ENCODE results near the gene ADO. TPM values are rescaled to one million over a fixed set of nuclear protein-coding genes. Genes with fewer than 3 reads are reported as not detected.

Gene ADO
- total RNA-seq, 4 donors from 2014 or later: 9.6 to 25.4 (median 15.0) TPM

DNA sequence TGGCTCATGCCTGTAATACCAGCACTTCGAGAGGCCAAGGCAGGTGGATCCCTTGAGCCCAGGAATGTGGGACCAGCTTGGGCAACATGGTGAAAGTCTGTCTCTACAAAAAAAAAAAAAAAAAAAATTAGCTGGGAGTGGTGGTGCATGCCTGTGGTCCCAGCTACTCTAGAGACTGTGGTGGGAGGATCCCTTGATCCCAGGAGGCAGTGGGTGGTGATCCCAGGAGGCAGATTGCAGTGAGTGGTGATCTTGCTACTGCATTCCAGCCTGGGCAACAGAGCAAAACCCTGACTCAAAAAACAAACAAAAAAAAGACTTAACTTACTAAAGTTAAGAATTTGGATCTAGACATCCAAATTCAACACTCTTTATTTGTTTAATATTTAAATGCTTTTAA, 10.2 kb upstream of the ADO start:
- no peaks in the 10 kb centered on the region for H3K36me3 ChIP-seq
- no peaks in the 10 kb centered on the region for H3K4me1 ChIP-seq
- intact Hi-C loops (cut with DNase I; ENCODE audit: low total_unique reads): no loop called here
- peaks cover 20% of the 10 kb centered on the region for H3K27me3 ChIP-seq
- in situ Hi-C loops (cut with MboI; ENCODE audit: low pct_ligation_motif_present in 1 of 4, low pct_unique_long_range_greater_than_20kb in 1 of 4, low sequenced_read_pairs in 3 of 4): no loop called here
- TF ChIP-seq, protein P1, sequence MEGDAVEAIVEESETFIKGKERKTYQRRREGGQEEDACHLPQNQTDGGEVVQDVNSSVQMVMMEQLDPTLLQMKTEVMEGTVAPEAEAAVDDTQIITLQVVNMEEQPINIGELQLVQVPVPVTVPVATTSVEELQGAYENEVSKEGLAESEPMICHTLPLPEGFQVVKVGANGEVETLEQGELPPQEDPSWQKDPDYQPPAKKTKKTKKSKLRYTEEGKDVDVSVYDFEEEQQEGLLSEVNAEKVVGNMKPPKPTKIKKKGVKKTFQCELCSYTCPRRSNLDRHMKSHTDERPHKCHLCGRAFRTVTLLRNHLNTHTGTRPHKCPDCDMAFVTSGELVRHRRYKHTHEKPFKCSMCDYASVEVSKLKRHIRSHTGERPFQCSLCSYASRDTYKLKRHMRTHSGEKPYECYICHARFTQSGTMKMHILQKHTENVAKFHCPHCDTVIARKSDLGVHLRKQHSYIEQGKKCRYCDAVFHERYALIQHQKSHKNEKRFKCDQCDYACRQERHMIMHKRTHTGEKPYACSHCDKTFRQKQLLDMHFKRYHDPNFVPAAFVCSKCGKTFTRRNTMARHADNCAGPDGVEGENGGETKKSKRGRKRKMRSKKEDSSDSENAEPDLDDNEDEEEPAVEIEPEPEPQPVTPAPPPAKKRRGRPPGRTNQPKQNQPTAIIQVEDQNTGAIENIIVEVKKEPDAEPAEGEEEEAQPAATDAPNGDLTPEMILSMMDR (IDR thresholded peaks at IDR 0.05): no peak
- TF ChIP-seq EP300 (IDR thresholded peaks at IDR 0.05; ENCODE audit: low read depth): no peak
- 86% methylated on average over 1 of the region's 1 CpG; no CpG with 5 or more reads in 1 of the 2 donors for WGBS, 2 donors (ENCODE audit: low coverage in 1 of 2)
- H3K4me3 ChIP-seq: no peak overlapping the region
- DNase-seq: no peak
- no peaks in the 10 kb centered on the region for H3K9me3 ChIP-seq
- H3K27ac ChIP-seq: no peak overlapping the region

DNA sequence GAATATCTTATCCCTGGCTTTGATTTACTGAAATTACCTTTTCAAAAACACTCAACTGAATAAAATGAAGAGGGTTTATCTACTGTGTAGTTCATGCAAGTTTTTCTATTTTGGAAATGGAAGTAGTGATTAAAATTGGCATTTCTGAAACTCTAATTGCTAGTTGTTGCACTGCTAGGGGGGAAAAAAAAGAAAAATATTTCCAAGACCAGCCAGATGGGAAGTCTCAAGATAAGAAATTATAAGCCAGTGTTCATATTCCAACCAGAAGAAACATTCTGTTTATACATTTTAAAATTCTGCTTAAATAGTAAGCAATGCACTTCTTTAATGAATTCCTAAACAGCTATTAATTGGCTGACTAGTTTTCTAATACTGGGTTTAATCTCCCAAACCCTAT, 9.4 kb upstream of the ADO start:
- H3K4me3 ChIP-seq: no peak overlapping the region
- intact Hi-C loops (cut with DNase I; ENCODE audit: low total_unique reads): no loop called here
- no peaks in the 10 kb centered on the region for H3K36me3 ChIP-seq
- no peaks in the 10 kb centered on the region for H3K9me3 ChIP-seq
- no peak for DNase-seq
- TF ChIP-seq EP300 (IDR thresholded peaks at IDR 0.05; ENCODE audit: low read depth): no peak
- no peak for TF ChIP-seq POLR2AphosphoS5 (IDR thresholded peaks at IDR 0.05)
- TF ChIP-seq, protein P1 (IDR thresholded peaks at IDR 0.05): no peak
- no peak for TF ChIP-seq POLR2A (IDR thresholded peaks at IDR 0.05)
- no peak overlapping the region for H3K27ac ChIP-seq
- H3K27me3 ChIP-seq: peaks cover 25% of the 10 kb centered on the region
- in situ Hi-C loops (cut with MboI; ENCODE audit: low pct_ligation_motif_present in 1 of 4, low pct_unique_long_range_greater_than_20kb in 1 of 4, low sequenced_read_pairs in 3 of 4): no loop called here
- no peaks in the 10 kb centered on the region for H3K4me1 ChIP-seq

DNA sequence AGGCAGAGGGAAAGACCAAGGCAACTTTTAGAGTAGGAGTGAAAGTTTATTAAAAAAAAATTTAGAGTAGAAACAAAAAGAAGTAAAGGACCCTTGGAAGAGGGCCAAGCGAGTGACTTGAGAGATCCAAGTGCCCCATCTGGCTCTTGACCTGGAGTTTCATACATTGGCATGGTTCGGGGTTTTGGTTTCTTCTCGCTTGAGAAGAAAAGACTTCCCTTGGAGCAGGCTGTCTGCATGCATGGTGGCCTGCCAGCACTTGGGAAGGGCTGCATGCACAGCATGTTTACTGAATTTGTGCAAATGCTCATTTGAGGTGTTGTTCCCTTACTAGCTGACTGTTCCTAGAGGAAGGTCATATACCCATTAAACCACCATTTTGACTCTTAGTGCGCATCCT, 8.8 kb upstream of the ADO start:
- no peak for DNase-seq
- intact Hi-C loops (cut with DNase I; ENCODE audit: low total_unique reads): no loop called here
- Histone ChIP-seq H3K4me1 (no peaks in the 10 kb centered on the region), H3K9me3 (no peaks in the 10 kb centered on the region), H3K36me3 (no peaks in the 10 kb centered on the region), H3K27ac (no peak overlapping the region), H3K4me3 (no peak overlapping the region), H3K27me3 (peaks cover 25% of the 10 kb centered on the region)
- in situ Hi-C loops (cut with MboI; ENCODE audit: low pct_ligation_motif_present in 1 of 4, low pct_unique_long_range_greater_than_20kb in 1 of 4, low sequenced_read_pairs in 3 of 4): no loop called here
- 80 to 96% methylated on average over 1 to 4 of the region's 4 CpGs for WGBS, 2 donors (ENCODE audit: low coverage in 1 of 2)
- no peak for TF ChIP-seq EP300 (IDR thresholded peaks at IDR 0.05; ENCODE audit: low read depth)
- TF ChIP-seq POLR2A (IDR thresholded peaks at IDR 0.05): no peak
- TF ChIP-seq, protein P1 (IDR thresholded peaks at IDR 0.05): no peak
- TF ChIP-seq POLR2AphosphoS5 (IDR thresholded peaks at IDR 0.05): no peak

DNA sequence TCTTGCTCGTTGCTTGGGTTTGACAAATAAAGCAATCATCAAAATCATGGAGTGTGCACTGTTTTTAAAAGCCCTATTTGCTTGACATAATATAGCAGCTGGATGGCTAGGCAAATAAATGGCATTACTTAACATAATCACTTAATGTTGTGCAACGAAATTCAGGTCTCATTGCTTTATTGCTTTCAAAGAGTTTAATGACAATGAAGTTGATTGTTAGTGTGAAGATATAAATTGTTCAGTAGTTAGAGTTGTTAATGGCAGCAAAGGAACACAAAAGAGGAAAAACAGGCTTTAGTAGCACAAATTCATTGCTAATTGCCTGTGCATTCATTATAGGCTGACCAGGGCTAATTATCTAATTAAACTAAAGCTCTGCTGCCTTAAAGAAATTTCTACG, 7.6 kb upstream of the ADO start:
- H3K4me3 ChIP-seq: no peak overlapping the region
- no peaks in the 10 kb centered on the region for H3K36me3 ChIP-seq
- in situ Hi-C loops (cut with MboI; ENCODE audit: low pct_ligation_motif_present in 1 of 4, low pct_unique_long_range_greater_than_20kb in 1 of 4, low sequenced_read_pairs in 3 of 4) (no loop called here), intact Hi-C loops (cut with DNase I; ENCODE audit: low total_unique reads) (no loop called here)
- no peaks in the 10 kb centered on the region for H3K9me3 ChIP-seq
- WGBS, 2 donors (ENCODE audit: low coverage in 1 of 2): 51 to 60% methylated on average over 3 of the region's 3 CpGs
- H3K27ac ChIP-seq: no peak overlapping the region
- peaks cover 25% of the 10 kb centered on the region for H3K27me3 ChIP-seq
- DNase-seq: no peak
- no peak for TF ChIP-seq EP300 (IDR thresholded peaks at IDR 0.05; ENCODE audit: low read depth)
- no peak for TF ChIP-seq POLR2A (IDR thresholded peaks at IDR 0.05)
- TF ChIP-seq, protein P1 (IDR thresholded peaks at IDR 0.05): no peak
- no peak for TF ChIP-seq POLR2AphosphoS5 (IDR thresholded peaks at IDR 0.05)
- no peaks in the 10 kb centered on the region for H3K4me1 ChIP-seq

All from transverse colon (tissue), 4 donors.